ENCODE data around the gene SCAMP4. TPM values are rescaled to one million over a fixed set of nuclear protein-coding genes. Genes with fewer than 3 reads are reported as not detected.

The SCAMP4 gene
- total and polyA plus RNA-seq, 9 of the 15 experiments (the other 6 are each of a cell fraction or from before 2014, with no cell fraction given): 0.81 to 45.9 (median 12.8) TPM

DNA sequence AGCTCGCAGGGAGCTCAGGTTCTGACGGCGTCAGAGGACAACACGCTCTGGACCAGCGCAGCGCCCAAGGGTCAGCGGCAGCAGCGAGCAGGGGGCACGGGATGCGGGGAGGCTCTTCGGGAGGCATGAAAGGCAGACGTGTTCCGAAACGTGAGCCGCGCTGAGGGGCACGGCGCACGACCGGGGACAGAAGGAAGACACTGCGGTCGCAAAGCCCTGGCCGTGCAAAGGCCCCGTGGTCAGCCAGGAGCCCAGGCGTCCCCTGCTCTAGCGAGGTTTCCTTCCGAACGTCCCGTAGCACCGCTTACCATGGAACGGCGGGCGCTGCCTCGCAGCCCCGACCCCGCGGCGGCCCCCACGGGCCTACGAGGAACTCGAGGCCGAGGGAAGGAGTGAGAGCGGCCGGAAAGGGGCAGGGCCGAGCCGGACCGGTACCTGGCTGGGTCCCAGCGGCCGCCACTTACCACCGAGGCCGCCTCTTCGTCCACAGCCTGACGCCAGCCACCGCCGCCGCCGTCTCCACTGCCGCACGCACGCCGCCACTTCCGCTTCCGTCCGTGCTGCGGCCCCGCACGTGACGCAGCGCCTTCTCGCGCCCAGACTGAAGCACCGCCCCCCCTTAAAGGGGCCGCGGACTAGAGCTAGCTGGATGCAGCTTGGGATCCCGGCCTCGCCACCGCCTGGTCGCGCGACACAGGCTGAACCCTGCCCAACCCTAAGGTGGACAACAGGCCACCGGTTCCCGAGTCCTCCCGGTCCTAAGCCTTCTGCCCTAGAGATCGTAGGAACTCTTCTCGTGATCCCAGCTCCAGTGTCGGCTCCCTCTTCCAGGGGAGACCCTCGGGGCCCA is 29.3 kb upstream of the SCAMP4 start (continued):
- TF ChIP-seq FOXJ2 (tag; IDR thresholded peaks at IDR 0.05) (no peak), NCOA1 (IDR thresholded peaks at IDR 0.05; ENCODE audit: low read depth) (no peak), ZNF699 (CRISPR knock-in tag; IDR thresholded peaks at IDR 0.05; ENCODE audit: insufficient replicate concordance) (no peak), NCOA4 (IDR thresholded peaks at IDR 0.05; ENCODE audit: partially characterized antibody) (no peak), HDAC3 (IDR thresholded peaks at IDR 0.05; ENCODE audit: borderline replicate concordance, partially characterized antibody) (no peak), MIER1 (IDR thresholded peaks at IDR 0.05; ENCODE audit: low read depth) (no peak), HLTF (IDR thresholded peaks at IDR 0.05) (peak; percentile 72; the same call in 1 of the 2 replicates), SNRNP70 (optimal IDR thresholded peaks at IDR 0.05; ENCODE audit: low read depth, low read length) (no peak), MTA3 (IDR thresholded peaks at IDR 0.05; ENCODE audit: borderline replicate concordance) (peak; percentile 88; the same call in 1 of the 2 replicates), ZNF707 (CRISPR knock-in tag; conservative IDR thresholded peaks at IDR 0.05) (no peak), RBBP5 (IDR thresholded peaks at IDR 0.05; ENCODE audit: borderline replicate concordance, insufficient read depth, low read length, poor library complexity, severe bottlenecking) (peak; percentile 82), POLR2G (IDR thresholded peaks at IDR 0.05; ENCODE audit: low read depth, low read length) (peak; percentile 92), ZNF121 (CRISPR knock-in tag; conservative IDR thresholded peaks at IDR 0.05) (no peak), ETV1 (tag; conservative IDR thresholded peaks at IDR 0.05; ENCODE audit: low read depth) (peak; percentile 86), FIP1L1 (IDR thresholded peaks at IDR 0.05; ENCODE audit: low read depth, low read length, poor library complexity, severe bottlenecking) (peak; percentile 77), ZSCAN29 (IDR thresholded peaks at IDR 0.05) (no peak), DPF2 (IDR thresholded peaks at IDR 0.05) (no peak), KLF10 (CRISPR knock-in tag; IDR thresholded peaks at IDR 0.05) (no peak), CBFA2T2 (conservative IDR thresholded peaks at IDR 0.05) (peak; percentile 72), ZNF316 (IDR thresholded peaks at IDR 0.05) (no peak), POLR2B (IDR thresholded peaks at IDR 0.05; ENCODE audit: low read depth, partially characterized antibody) (peak; percentile 88), TEAD4 (IDR thresholded peaks at IDR 0.05; ENCODE audit: low read length) (no peak), TEAD4 (CRISPR knock-in tag; IDR thresholded peaks at IDR 0.05; ENCODE audit: borderline replicate concordance) (no peak; the same call in 1 of the 2 replicates), SAP30 (IDR thresholded peaks at IDR 0.05; ENCODE audit: borderline replicate concordance, insufficient read depth, low read depth, low read length, poor library complexity, severe bottlenecking) (peak; percentile 30)
- TF ChIP-seq, protein P1, sequence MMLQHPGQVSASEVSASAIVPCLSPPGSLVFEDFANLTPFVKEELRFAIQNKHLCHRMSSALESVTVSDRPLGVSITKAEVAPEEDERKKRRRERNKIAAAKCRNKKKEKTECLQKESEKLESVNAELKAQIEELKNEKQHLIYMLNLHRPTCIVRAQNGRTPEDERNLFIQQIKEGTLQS (IDR thresholded peaks at IDR 0.05): no peak
- TF ChIP-seq, protein P1 (CRISPR knock-in tag; conservative IDR thresholded peaks at IDR 0.05): no peak
- TF ChIP-seq, protein P2, sequence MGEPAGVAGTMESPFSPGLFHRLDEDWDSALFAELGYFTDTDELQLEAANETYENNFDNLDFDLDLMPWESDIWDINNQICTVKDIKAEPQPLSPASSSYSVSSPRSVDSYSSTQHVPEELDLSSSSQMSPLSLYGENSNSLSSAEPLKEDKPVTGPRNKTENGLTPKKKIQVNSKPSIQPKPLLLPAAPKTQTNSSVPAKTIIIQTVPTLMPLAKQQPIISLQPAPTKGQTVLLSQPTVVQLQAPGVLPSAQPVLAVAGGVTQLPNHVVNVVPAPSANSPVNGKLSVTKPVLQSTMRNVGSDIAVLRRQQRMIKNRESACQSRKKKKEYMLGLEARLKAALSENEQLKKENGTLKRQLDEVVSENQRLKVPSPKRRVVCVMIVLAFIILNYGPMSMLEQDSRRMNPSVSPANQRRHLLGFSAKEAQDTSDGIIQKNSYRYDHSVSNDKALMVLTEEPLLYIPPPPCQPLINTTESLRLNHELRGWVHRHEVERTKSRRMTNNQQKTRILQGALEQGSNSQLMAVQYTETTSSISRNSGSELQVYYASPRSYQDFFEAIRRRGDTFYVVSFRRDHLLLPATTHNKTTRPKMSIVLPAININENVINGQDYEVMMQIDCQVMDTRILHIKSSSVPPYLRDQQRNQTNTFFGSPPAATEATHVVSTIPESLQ (CRISPR knock-in tag; IDR thresholded peaks at IDR 0.05): no peak

Data from K562 (cell line).